ENCODE data around the gene B4GALT6.
"Not testable (repeated sequence)": the region's sequence is repeated elsewhere in the genome, so short reads cannot be mapped to it uniquely, and the experiment has no call there.

Gene B4GALT6

GRCh38 chr18:31684279-31685096 is at the start of gene B4GALT6:
B4GALT6 (minus strand) TSS chr18:31684581; CDS start chr18:31684426, 155 bp downstream.
- DNase-seq: peak; percentile 40

GRCh38 chr18:31731628-31732027 is 47.2 kb upstream of the B4GALT6 start:
- no peak for DNase-seq

GRCh38 chr18:31729196-31729595 is 44.8 kb upstream of the B4GALT6 start:
- not testable (repeated sequence) for DNase-seq

- no peak for DNase-seq
These were observed 39.8 kb upstream of the B4GALT6 start for GRCh38 chr18:31723990-31724711.

- DNase-seq: no peak
These were observed 39.2 kb upstream of the B4GALT6 start for GRCh38 chr18:31723639-31723989.

- DNase-seq: peak; percentile 53
These were observed 38.1 kb upstream of the B4GALT6 start for GRCh38 chr18:31722369-31722957.

GRCh38 chr18:31721601-31722000 is 37.2 kb upstream of the B4GALT6 start:
- no peak for DNase-seq

GRCh38 chr18:31720867-31721266 is 36.5 kb upstream of the B4GALT6 start:
- no peak for DNase-seq

- no peak for DNase-seq
These were observed 35.1 kb upstream of the B4GALT6 start for GRCh38 chr18:31719363-31720006.

- DNase-seq: no peak
These were observed 34.0 kb upstream of the B4GALT6 start for GRCh38 chr18:31718386-31718785.

- no peak for DNase-seq
These were observed 32.0 kb upstream of the B4GALT6 start for GRCh38 chr18:31716362-31716761.

- no peak for DNase-seq
These were observed 27.2 kb upstream of the B4GALT6 start for GRCh38 chr18:31711365-31712172.

GRCh38 chr18:31710826-31711225 is 26.4 kb upstream of the B4GALT6 start:
- no peak for DNase-seq

- DNase-seq: no peak
These were observed 23.4 kb upstream of the B4GALT6 start for GRCh38 chr18:31707815-31708214.

- DNase-seq: no peak
These were observed 18.1 kb upstream of the B4GALT6 start for GRCh38 chr18:31702449-31702848.

- DNase-seq: no peak
These were observed 17.4 kb upstream of the B4GALT6 start for GRCh38 chr18:31701744-31702143.

GRCh38 chr18:31700990-31701389 is 16.6 kb upstream of the B4GALT6 start:
- no peak for DNase-seq

- DNase-seq: no peak
These were observed 13.2 kb upstream of the B4GALT6 start for GRCh38 chr18:31697351-31698298.

- no peak for DNase-seq
These were observed 11.6 kb upstream of the B4GALT6 start for GRCh38 chr18:31695989-31696388.

GRCh38 chr18:31694297-31694696 is 9.9 kb upstream of the B4GALT6 start:
- no peak for DNase-seq

- DNase-seq: no peak
These were observed 4.2 kb upstream of the B4GALT6 start for GRCh38 chr18:31688606-31689005.
